Heart left ventricle (tissue), 13 donors: ENCODE data around the gene VAMP5.

Experiments used
- CTCF ChIP-seq, 12 donors: fragments of 200-600 bp; sonication (generic) in 4 of 12; IDR thresholded peaks; one replicate each; pipeline versions ENCODE4 v1.5.0 to v1.8.0; 2018 to 2022; ENCODE audit warnings: antibody characterized with exemption in 12 of 12, mild to moderate bottlenecking in 5 of 12
- POLR2A ChIP-seq, 2 donors: fragments of 450-650 bp; IDR thresholded peaks; one replicate each; pipeline ENCODE4 v1.6.1; 2017; ENCODE audit warnings: antibody characterized with exemption in 2 of 2, mild to moderate bottlenecking in 2 of 2, moderate library complexity in 2 of 2
- donor health status: ischemic (EF 13 %, LVEDD 7.1; RV severe dilation, severe dysfunction).
- donor health status: DM: no; HTN: yes; CAD: no.
- donor health status: DM: no; HTN: no; CAD: no.
- donor health status: ischemic (EF 25% LVEDD 6.9; RV normal size, moderate dysfunction).
- donor health status: ischemic (EF 25% LVEDD 5.7; RV mildly dilated, moderate dysfunction).
- donor health status: ischemic (EF 35%, LVEDD 5.7; RV mildly dilated, moderate dysfunction).
- donor health status: nonischemic (EF 11% LVEDD 7.7; RV severe dilation, severe dysfunction).
- donor health status: DM: yes; HTN: yes; CAD: no.
- donor health status: PGD.
- donor health status: ischemic (EF 29% LVEDD 5.4; RV normal size, mild dysfunction).
- donor health status: nonischemic (EF 23%, LVEDD 6.1; RV moderate dilation, normal function).

- TF ChIP-seq CTCF (IDR thresholded peaks at IDR 0.05), result no peak
- TF ChIP-seq POLR2A (IDR thresholded peaks at IDR 0.05), result no peak
These were observed 8.8 kb downstream of the VAMP5 start for GRCh38 chr2:85593023-85593422.
